WI38 (cell line): ENCODE data around the gene TMOD1.

ENCODE experiments used
- H3K4me3 ChIP-seq: 2 replicates; pipeline ENCODE4 v1.5.1; 2011; ENCODE audit warnings: low read depth, mild to moderate bottlenecking, control low read depth, low read length
- CTCF ChIP-seq: IDR thresholded peaks from 2 replicates; pipeline ENCODE4 v1.5.1; 2012; ENCODE audit warnings: low read depth, mild to moderate bottlenecking, control low read depth, low read length

The TMOD1 gene

GRCh38 chr9:97506306-97506705 lies 4.8 kb downstream of the TMOD1 start:
- no peak for TF ChIP-seq CTCF

GRCh38 chr9:97506787-97507186 lies 5.3 kb downstream of the TMOD1 start:
- no peak for TF ChIP-seq CTCF
- no peak overlapping the region for H3K4me3 ChIP-seq

More at GRCh38 chr9:97506306-97506705, 4.8 kb downstream of the TMOD1 start:
- H3K4me3 ChIP-seq = no peak overlapping the region

DNA sequence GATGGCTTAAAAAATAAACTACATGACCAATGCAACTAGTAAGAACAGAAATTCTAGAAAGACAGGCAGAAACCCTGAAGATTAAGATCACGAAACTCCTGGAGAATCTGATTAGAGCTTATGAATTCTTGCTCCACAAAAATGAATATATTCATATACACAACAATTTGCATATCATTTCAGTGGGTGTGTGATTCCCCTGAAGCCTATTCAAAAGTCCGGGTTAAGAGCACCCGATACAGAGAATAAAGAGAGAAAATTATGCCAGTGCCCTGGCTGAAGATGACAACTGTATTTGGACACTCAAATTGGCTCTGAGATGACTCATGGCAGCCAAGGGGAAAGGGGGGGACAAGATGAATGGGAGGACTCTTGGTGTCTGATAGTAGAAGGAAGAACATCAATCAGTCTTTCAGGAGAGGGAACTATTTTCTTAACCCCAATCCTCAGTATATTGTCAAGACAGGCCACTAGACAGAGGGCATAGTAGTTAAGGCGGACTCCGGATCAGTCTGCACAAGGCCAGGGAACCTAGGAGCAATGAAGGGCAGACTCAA lies 6.0 kb downstream of the TMOD1 start:
- no peak overlapping the region for H3K4me3 ChIP-seq
- TF ChIP-seq CTCF = no peak

DNA sequence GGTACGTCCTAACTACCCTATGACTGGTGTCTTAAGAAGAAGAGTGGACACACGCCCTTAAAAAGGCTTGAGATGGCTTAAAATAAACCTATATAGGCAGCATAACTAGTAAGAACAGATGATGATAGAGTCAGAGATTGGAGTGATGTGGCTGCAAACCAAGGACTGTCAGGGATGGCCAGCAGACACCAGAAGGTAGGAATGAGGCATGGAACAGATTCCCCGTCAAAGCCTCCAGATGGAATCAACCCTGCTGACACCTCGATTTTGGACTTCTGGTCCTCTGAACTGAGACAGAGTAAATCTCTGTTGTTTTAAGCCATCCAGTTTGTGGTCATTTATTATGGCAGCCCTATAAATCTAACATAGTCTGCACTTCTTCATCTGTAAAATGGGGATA lies 7.4 kb downstream of the TMOD1 start:
- no peak for TF ChIP-seq CTCF
- no peak overlapping the region for H3K4me3 ChIP-seq

- H3K4me3 ChIP-seq = no peak overlapping the region; the same call in 1 of the 2 replicates
- no peak for TF ChIP-seq CTCF
These were observed 9.6 kb downstream of the TMOD1 start for GRCh38 chr9:97510797-97511654.

DNA sequence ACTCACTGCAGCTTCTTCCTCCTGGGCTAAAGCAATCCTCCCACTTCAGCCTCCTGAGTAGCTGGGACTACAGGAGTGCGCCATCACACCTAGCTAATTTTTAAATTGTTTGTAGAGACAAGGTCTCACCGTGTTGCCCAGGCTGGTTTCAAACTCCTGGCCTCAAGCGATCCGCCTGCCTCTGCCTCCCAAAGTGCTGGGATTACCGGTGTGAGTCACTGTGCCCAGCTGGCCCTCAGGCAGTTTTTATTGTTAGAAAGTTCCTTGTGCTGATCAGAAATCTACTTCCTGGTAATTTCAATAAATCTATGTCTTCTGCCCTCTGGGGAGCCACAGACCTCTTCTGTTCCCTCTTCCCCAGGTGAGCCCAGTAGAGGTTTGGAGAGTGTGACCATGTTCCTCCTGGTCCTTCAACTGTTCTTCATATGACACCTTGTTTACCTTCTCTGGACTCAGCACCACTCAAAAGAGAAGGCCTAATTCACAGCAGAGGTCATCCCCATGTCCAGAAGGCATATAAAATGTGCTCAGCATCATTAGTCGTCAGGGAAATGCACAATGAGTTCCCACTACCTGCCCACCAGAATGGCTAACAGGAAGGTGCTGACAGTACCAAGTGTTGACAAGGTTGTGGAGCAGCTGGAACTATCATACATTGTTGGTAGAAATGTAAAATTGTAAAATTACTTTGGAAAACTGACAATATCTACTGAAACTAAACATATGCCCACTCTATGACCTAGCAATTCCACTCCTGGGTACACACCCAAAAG lies 10.4 kb downstream of the TMOD1 start:
- no peak for TF ChIP-seq CTCF
- H3K4me3 ChIP-seq = no peak overlapping the region
